LHCN-M2 (cell line): ENCODE measurements around the gene HENMT1. TPM values are rescaled to one million over a fixed set of nuclear protein-coding genes. Genes with fewer than 3 reads are reported as not detected.
"Not testable (repeated sequence)": the region's sequence is repeated elsewhere in the genome, so short reads cannot be mapped to it uniquely, and the experiment has no call there.

Experiments used
- DNase-seq: peaks from one replicate; pipeline ENCODE4 v3.0.0-alpha.2; 2012; ENCODE audit warnings: low read depth
- total RNA-seq: library from RNA; depleted of rRNA; stranded (reverse); fragments of >200 nt; gene quantifications from 2 replicates; pipeline ENCODE4 v1.2.3, GENCODE V29; 2014

HENMT1 gene
- total RNA-seq, 1 experiment from 2014 or later: 0.17 TPM

DNA sequence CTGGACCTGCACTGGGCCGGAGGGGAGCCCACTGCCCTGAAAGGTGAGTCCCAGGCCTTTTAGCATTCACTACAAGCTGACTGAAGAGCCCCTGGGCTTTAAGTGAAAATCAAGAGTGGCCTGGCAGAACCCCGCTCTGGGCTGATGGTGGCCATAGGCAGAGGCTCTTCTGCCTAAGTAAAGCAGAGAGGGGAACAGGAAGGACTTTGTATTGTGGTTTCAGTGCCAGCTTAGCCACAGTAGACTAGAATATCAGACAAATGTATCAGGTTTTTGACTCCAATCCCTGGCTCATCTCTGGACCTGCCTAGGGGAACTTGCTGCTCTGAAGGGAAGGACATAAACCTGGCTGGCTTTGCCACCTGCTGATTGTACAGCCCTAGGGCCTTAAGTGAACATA is 10.2 kb upstream of the HENMT1 start:
- no peak for DNase-seq

GRCh38 chr1:108670131-108670773 is 9.4 kb upstream of the HENMT1 start:
- no peak for DNase-seq

- no peak for DNase-seq
These were observed 8.8 kb upstream of the HENMT1 start for GRCh38 chr1:108669679-108670078.

DNA sequence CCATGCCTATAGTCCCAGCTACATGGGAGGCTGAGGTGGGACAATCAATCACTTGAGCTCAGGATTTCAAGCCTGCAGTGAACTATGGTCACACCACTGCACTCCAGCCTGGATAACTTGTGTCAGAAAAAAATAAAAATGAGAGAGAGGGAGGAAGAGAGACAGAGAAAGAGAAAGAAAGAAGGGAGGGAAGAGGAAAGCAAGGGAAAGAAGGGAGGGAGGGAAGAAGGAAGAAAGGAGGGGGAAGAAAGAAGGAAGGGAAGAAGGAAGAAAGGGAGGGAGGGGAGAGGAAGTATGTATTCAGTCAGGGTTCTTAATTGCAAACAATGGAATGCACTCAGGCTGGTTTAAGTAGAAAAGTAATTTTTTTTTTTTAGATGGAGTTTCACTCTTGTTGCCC is 7.9 kb upstream of the HENMT1 start:
- DNase-seq: no peak

DNA sequence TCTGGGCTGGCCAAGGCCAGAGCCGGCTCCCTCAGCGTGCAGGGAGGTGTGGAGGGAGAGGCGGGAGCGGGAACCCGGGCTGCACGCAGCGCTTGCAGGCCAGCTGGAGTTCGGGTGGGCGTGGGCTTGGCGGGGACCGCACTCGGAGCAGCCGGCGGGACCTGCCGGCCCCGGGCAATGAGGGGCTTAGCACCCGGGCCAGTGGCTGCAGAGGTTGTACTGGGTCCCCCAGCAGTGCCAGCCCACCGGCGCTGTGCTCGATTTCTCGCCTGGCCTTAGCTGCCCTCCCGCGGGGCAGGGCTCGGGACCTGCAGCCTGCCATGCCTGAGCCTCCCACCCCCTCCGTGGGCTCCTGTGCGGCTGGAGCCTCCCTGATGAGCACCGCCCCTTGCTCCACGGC is 6.5 kb upstream of the HENMT1 start:
- DNase-seq: not testable (repeated sequence)

DNA sequence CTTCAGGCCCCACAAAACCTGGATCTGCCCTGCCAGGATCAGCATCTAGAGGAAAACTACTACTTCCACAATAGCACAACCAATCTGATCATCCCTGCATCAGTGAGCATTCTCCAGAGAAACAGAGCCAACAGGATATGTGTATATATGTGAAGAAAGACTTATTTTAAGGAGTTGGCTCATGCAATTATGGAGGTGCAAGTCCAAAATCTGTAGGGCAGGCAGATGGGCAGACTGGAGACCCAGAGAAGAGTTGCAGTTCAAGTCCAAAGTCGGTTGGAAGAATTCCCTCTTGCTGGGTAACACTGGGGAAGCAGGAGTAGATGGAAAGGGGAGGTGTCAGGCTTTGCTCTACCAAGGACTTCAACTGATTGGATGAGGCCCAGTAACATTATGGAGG is 4.9 kb upstream of the HENMT1 start:
- DNase-seq: no peak

GRCh38 chr1:108665067-108665466 is 4.2 kb upstream of the HENMT1 start:
- no peak for DNase-seq

- no peak for DNase-seq
These were observed 3.6 kb upstream of the HENMT1 start for GRCh38 chr1:108664481-108664880.

DNA sequence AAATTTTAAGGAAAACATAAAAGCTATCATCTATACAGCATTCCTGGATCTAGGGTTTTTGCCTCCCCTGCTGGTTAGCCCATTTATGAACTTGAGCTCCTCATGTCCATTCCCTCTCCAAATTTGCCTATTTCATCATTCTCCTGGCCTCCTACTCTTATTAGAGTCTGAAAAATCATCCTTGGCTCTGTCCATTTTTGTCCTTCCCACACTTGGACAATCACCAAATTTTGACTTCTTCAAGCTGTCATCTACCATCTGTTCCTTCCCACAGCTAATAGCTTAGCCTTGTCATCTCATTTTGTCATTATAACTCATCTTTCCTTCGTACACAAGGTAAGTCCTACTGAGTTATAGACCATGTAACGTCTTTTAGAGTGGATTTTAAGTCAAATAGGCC is 2.2 kb upstream of the HENMT1 start:
- DNase-seq: no peak

- DNase-seq: no peak
These were observed 3.4 kb downstream of the HENMT1 start for GRCh38 chr1:108657356-108658080.

DNA sequence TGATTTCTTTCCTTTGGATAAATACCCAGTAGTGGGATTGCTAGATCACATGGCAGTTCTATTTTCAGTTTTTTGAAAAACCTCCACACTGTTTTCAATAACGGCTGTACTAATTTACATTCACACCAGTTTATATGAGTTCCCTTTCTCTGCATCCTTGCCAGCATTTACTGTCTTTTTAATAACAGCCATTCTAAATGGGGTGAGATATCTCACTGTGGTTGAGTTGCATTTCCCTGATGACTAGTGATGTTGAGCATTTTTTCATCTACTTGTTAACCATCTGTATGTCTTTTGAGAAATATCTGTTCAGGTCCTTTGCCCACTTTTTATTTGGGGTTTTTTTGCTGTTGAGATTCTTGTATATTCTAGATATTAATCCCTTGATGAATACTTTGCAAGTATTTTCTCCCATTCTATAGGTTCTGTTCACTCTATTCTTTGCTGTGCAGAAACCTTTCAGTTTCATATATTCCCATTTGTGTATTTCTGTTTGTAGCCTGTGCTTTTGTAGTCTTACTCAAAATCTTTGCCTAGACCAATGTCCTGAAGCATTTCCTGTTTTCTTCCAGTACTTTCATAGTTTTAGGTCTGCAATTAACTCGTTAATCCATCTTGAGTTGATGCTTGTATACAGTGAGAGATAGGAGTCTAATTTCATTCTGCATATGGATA is 7.3 kb downstream of the HENMT1 start:
- no peak for DNase-seq

GRCh38 chr1:108646648-108647269 is 14.1 kb downstream of the HENMT1 start:
- peak; percentile 76 for DNase-seq

DNA sequence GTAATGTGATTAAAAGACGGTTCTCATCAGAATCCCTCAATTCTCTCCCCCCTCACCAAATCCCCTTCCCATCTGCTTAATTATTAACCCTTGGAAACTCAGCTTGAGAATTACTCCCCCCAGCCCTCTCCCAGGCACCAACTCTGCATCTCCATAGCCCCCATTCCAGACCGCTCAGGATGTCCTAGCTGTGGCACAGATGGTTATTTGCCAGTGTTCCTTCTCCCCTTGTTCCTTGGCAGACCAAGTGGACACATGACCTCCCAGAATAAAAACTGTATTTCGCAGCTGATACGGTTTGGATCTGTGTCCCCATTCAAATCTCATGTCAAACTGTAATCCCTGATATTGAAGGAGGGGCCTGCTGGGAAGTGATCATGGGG is 14.6 kb downstream of the HENMT1 start:
- no peak for DNase-seq

DNA sequence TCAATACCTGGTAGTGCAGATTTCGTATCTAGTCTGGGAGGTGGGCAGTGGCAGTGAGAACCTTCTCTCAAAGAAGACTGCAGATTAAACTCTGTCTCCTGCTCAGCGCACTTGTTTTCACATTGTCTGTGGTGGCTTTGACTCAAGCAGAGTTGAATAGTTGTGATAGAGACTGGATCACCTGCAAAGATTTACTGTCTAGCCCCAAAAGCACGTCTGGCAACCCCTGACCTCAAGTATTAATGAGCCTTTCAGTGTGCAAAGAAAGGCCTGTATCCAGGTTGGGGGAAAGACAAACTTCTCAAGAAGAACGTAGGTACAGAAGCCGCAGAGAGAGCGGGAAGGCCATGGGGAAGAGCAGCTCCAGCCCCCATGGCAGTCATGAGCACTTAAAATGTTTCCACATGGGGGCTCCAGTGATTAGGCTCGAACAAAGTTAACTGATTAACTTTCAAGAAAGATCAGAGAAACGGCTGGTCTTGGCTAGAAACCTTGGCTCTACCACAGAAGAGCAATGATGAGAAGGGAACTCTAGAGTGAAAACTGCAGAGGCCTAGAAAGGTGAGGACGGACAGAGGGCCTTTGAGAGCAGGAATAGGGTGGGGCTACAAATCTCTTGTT is 15.2 kb downstream of the HENMT1 start:
- no peak for DNase-seq

DNA sequence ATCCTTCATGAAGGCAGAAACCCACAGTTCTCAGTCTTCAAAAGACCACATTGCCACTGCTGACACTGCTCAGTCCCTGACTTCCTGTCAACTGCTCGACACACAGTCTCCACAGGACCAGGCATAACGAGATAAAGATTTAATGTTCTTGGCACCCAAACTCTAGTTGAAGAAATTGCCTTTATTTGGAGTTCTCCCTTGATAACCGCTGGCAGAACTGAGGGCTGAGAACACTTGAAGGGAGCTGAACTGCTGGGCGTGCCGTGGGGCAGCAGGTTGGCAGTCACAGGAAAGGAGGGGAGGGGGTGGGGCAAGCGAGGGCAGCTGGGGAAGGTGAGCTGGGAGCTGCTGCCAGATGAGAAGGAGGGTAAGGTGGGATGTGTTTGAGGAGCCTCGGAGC is 15.9 kb downstream of the HENMT1 start:
- DNase-seq: no peak

DNA sequence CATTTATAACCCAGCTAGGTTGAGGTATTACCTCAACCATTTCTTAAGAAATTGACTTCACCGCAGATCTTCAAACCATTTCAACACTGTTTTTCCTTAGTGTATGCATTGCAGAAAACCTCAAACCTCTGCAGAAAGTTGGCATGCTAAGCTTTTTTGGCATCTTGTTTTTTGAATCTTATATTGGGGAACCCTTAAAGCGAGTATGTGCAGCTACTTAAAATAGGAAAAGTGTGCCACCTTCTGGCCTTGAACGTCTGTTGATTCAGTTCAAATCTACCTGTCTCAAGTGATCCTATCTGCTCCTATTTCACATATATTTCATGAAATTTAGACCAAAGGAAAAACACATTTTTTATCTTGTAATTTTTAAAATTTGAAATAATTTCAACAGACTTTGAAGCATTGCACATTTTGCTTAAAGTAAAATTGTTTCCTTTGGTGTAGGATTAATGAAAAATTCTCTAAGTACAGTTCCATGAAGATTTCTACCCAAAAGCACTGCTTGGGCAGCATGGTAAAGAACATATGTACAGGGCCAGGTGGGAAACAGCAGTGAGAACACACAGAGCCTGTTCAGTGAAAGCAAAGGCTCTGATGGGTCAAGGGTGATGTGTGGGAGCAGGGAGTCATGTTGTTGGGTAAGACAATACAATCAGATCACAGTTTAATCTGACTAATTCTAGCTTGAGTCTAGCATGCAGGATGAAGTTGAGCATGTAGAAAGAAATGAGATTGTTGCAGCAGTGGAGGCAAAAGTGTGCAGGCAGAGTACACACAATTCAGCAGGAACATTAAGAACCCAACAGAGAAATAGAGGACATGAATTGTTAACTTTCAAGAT is 17.2 kb downstream of the HENMT1 start:
- DNase-seq: peak; percentile 54

GRCh38 chr1:108640863-108641262 is 20.0 kb downstream of the HENMT1 start:
- not testable (repeated sequence) for DNase-seq

DNA sequence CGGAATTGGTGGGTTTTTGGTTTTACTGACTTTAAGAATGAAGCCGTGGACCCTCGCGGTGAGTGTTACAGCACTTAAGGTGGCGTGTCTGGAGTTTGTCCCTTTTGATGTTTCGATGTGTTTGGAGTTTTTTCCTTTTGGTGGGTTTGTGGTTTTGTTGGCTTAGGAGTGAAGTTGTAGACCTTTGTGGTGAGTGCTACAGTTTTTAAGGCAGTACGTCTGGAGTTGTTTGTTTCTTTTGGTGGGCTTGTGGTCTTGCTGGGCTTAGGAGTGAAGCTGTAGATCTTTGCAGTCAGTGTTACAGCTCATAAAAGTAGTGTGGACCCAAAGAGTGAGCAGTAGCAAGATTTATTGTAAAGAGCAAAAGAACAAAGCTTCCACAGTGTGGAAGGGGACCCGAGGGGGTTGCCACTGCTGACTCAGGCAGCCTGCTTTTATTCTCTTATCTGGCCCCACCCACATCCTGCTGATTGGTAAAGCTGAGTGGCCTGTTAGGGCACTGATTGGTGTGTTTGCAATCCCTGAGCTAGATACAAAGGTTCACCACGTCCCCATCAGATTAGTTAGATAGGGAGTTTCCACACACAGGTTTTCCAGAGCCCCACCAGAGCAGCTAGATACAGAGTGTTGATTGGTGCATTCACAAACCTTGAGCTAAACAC is 20.9 kb downstream of the HENMT1 start:
- no peak for DNase-seq

DNA sequence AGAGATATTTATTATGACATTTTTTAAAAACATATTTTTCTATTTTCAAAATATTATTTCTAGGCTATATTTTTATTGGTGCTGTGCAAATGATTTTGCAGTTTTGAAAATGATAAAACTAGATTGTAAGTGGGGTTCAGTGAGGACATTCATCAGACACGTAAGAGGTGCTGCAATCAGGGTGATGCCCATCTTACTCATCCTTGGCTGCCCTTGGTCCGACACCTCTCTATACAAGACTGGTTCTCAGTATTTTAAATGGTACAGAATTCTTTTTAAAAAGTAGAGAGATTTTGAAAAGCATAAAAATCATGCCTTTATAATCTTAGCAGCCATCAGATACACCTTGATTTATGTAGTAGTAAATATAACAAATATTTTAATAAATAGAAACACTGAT is 24.0 kb downstream of the HENMT1 start:
- no peak for DNase-seq

- DNase-seq: no peak
These were observed 26.4 kb downstream of the HENMT1 start for GRCh38 chr1:108634521-108634920.

GRCh38 chr1:108628665-108629064 is 32.2 kb downstream of the HENMT1 start:
- no peak for DNase-seq
